PC-3 (cell line): Measurements from ENCODE around the gene ZCCHC3. TPM values are rescaled to one million over a fixed set of nuclear protein-coding genes. Genes with fewer than 3 reads are reported as not detected.

ENCODE experiments used
- ATAC-seq: fragments of 200-7000 bp; cut with Tn5 transposase; 2 replicates; pipeline ENCODE4 v1.9.1; 2020; ENCODE audit warnings: mild to moderate bottlenecking, moderate library complexity
- BruUV-seq: library from RNA; stranded (reverse); fragments of 400-500 nt; replicated peaks from 2 replicates; lab custom pipeline; 2021; lab: Mats Ljungman, UMichigan
- CTCF ChIA-PET: fragments of 300-600 bp; sonication (Branson Sonifier 250); formaldehyde crosslinking; loops from one replicate; lab custom pipeline; 2022; ENCODE audit warnings: antibody characterized with exemption; lab: Charles Lee
- POLR2A ChIA-PET: fragments of 300-600 bp; sonication (Branson Sonifier 250); formaldehyde crosslinking; loops from one replicate; lab custom pipeline; 2022; ENCODE audit warnings: antibody characterized with exemption; ENCODE audit not compliant: unreplicated experiment; lab: Charles Lee
- DNase-seq: peaks from one replicate; pipeline ENCODE4 v3.0.0-alpha.2; 2015
- H2AFZ ChIP-seq: fragments of 300-600 bp; sonication (generic); 2 replicates; pipeline ENCODE4 v1.6.0; 2016; ENCODE audit warnings: antibody characterized with exemption, low read length
- H3F3A ChIP-seq: fragments of 300-600 bp; sonication (generic); one replicate; pipeline ENCODE4 v1.6.0; 2017; ENCODE audit warnings: antibody characterized with exemption, low read length, control low read depth, mild to moderate bottlenecking; ENCODE audit not compliant: unreplicated experiment
- H3K27ac ChIP-seq: fragments of 300-600 bp; sonication (generic); 2 replicates; pipeline ENCODE4 v1.5.1; 2016; ENCODE audit warnings: mild to moderate bottlenecking, low read length
- H3K27me3 ChIP-seq: fragments of 300-600 bp; sonication (generic); 2 replicates; pipeline ENCODE4 v1.6.1; 2016; ENCODE audit warnings: low read length, mixed read lengths
- H3K36me3 ChIP-seq: fragments of 300-600 bp; sonication (generic); 2 replicates; pipeline ENCODE4 v1.6.1; 2016; ENCODE audit warnings: low read depth, mixed run types, low read length, mixed read lengths
- H3K4me1 ChIP-seq: fragments of 300-600 bp; sonication (generic); 2 replicates; pipeline ENCODE4 v1.5.1; 2016; ENCODE audit warnings: low read length; ENCODE audit not compliant: insufficient read depth
- H3K4me2 ChIP-seq: fragments of 300-600 bp; sonication (generic); 2 replicates; pipeline ENCODE4 v1.6.0; 2016; ENCODE audit warnings: low read length
- H3K4me3 ChIP-seq: fragments of 300-600 bp; sonication (generic); 2 replicates; pipeline ENCODE4 v1.5.1; 2016; ENCODE audit warnings: mild to moderate bottlenecking, low read length, mixed read lengths
- H3K79me2 ChIP-seq: fragments of 300-600 bp; sonication (generic); 2 replicates; pipeline ENCODE4 v1.6.1; 2017; ENCODE audit warnings: low read length, mixed read lengths
- H3K9ac ChIP-seq: fragments of 300-600 bp; sonication (generic); 2 replicates; pipeline ENCODE4 v1.6.0; 2016; ENCODE audit warnings: mild to moderate bottlenecking, low read length
- H3K9me2 ChIP-seq: fragments of 300-600 bp; sonication (generic); replicated peaks from 2 replicates; pipeline ENCODE4 v1.6.1; 2016; ENCODE audit warnings: mixed run types, low read length, mixed read lengths
- H3K9me3 ChIP-seq: fragments of 300-600 bp; sonication (generic); 2 replicates; pipeline ENCODE4 v1.6.1; 2016; ENCODE audit warnings: low read length, mixed read lengths
- H4K20me1 ChIP-seq: fragments of 300-600 bp; sonication (generic); 2 replicates; pipeline ENCODE4 v1.6.1; 2016; ENCODE audit warnings: low read length, mixed read lengths
- CTCF ChIP-seq: fragments of 300-600 bp; sonication (generic); conservative IDR thresholded peaks from 2 replicates; pipeline ENCODE4 v1.5.1; 2017; ENCODE audit warnings: antibody characterized with exemption, low read depth, mild to moderate bottlenecking, low read length
- EZH2 ChIP-seq: fragments of 300-600 bp; sonication (generic); IDR thresholded peaks from one replicate; pipeline ENCODE4 v1.6.1; 2017; ENCODE audit warnings: antibody characterized with exemption, mild to moderate bottlenecking, low read length; ENCODE audit not compliant: unreplicated experiment
- EZH2phosphoT487 ChIP-seq: fragments of 300-600 bp; sonication (generic); IDR thresholded peaks from 2 replicates; pipeline ENCODE4 v1.6.1; 2018; ENCODE audit warnings: mild to moderate bottlenecking, antibody characterized with exemption, low read length, borderline replicate concordance
- intact Hi-C: fragments of 100-400 bp; cut with micrococcal nuclease; formaldehyde crosslinking; loops from 2 replicates; pipeline ENCODE4 v1.9.0; 2023
- total RNA-seq: library from RNA; depleted of rRNA; stranded (reverse); fragments of >200 nt; gene quantifications from 2 replicates; pipeline ENCODE4 v1.2.3, GENCODE V29; 2014

The ZCCHC3 gene
- total RNA-seq, 1 experiment from 2014 or later: 18.5 TPM

GRCh38 chr20:263701-264100, 33.7 kb upstream of the ZCCHC3 start:
- no peak overlapping the region for H2AFZ ChIP-seq
- no peaks in the 10 kb centered on the region for H3F3A ChIP-seq
- ATAC-seq (no peak), DNase-seq (no peak)
- intact Hi-C loops: no loop called here
- H3K79me2 ChIP-seq: no peaks in the 10 kb centered on the region
- H3K4me1 ChIP-seq: peaks cover 4% of the 10 kb centered on the region
- H3K27ac ChIP-seq: no peak overlapping the region
- ChIA-PET CTCF (interaction anchor here (0.6 kb wide), 1 partner anchor 90 kb away, joined by 3 read pairs; no protein-coding TSS in a partner anchor), POLR2A (no interaction called here)
- no peak overlapping the region for H3K4me3 ChIP-seq
- no peaks in the 10 kb centered on the region; the same call in 1 of the 2 replicates for H3K27me3 ChIP-seq
- no peaks in the 10 kb centered on the region for H3K9me3 ChIP-seq
- no peak overlapping the region for H3K4me2 ChIP-seq
- no peaks in the 10 kb centered on the region for H3K36me3 ChIP-seq
- no peak for TF ChIP-seq EZH2phosphoT487
- TF ChIP-seq EZH2: no peak
- TF ChIP-seq CTCF: no peak
- H4K20me1 ChIP-seq: no peaks in the 10 kb centered on the region
- no TSS peak for BruUV-seq
- no peaks in the 10 kb centered on the region for H3K9me2 ChIP-seq
- H3K9ac ChIP-seq: no peak overlapping the region

DNA sequence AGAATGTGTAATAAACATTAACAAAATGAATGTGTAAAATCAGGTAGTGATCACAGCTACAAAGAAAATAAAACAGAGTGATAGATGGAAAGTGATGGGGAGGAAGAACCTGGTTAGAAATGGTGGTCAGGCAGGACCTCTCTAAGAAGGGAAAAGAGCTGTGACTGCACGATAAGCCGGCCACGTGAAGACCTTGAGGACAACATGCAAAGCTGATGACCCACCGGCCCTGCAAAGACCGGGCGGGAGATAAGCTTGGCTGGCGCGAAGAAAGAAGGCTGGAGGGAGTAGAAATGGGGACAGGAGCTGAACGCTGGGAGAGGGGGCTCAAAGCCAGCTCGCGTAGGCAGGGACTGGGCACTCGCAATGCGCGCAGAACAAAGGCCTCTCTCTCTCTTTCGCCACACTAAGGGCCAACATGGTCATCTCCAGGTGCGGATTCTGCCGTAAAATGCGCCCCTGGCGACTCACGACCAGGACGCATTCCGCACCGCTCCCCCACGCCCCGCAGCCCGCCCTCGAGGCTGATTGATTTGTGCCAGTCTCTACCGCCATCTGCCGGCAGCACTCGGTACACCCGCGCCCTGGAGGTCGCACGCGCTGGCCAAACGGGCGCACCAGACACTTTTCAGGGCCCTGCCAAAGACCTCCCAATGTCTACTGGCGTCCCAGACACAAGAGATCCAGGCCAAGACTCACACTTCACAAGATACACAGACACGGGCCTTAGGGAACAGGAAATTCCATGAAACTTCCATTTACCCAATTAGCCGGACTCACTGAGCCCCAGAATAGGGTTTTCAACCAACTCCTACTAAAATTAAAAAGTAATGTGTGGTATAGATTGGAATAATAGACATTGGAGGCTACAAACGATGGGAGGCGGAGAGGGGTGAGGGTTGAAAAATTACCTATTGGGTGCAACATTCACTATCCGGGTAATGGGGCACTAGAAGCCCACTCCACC, 30.5 kb upstream of the ZCCHC3 start:
- H3K9ac ChIP-seq: peak overlapping the region; percentile 42
- H3K4me1 ChIP-seq: peaks cover 4% of the 10 kb centered on the region
- H3F3A ChIP-seq: no peaks in the 10 kb centered on the region
- DNase-seq (peak; percentile 89), ATAC-seq (peak; percentile 79)
- H3K27ac ChIP-seq: no peak overlapping the region
- TF ChIP-seq CTCF: peak; percentile 96
- TF ChIP-seq EZH2: no peak
- no peak for TF ChIP-seq EZH2phosphoT487
- POLR2A ChIA-PET: no interaction called here
- H3K9me3 ChIP-seq: no peaks in the 10 kb centered on the region
- H3K27me3 ChIP-seq: no peaks in the 10 kb centered on the region
- peak overlapping the region; percentile 93 for H2AFZ ChIP-seq
- TSS peak; percentile 84 for BruUV-seq
- 0 out of 2 replicates have a peak, but pooled peaks cover 2% of the 10 kb centered on the region for H3K36me3 ChIP-seq
- CTCF ChIA-PET: interaction anchor here (1.1 kb wide), 1 partner anchor 63 kb away, joined by 3 read pairs; no protein-coding TSS in a partner anchor
- H3K79me2 ChIP-seq: no peaks in the 10 kb centered on the region
- H3K4me2 ChIP-seq: peak overlapping the region; percentile 81
- peak overlapping the region; percentile 57 for H3K4me3 ChIP-seq
- H3K9me2 ChIP-seq: no peaks in the 10 kb centered on the region
- H4K20me1 ChIP-seq: no peaks in the 10 kb centered on the region
- intact Hi-C loops: loop anchor here (2.0 kb wide), 2 partner anchors 30 to 58 kb away; no protein-coding TSS in a partner anchor
